WI38 (cell line): Measurements from ENCODE around the gene MEDAG.
"Not testable (repeated sequence)": the region's sequence is repeated elsewhere in the genome, so short reads cannot be mapped to it uniquely, and the experiment has no call there.

Experiments
- H3K4me3 ChIP-seq: 2 replicates; pipeline ENCODE4 v1.5.1; 2011; ENCODE audit warnings: low read depth, mild to moderate bottlenecking, control low read depth, low read length
- TF ChIP-seq, protein P1 (sequence below): IDR thresholded peaks from 2 replicates; pipeline ENCODE4 v1.5.1; 2012; ENCODE audit warnings: low read depth, mild to moderate bottlenecking, control low read depth, low read length

Gene MEDAG

DNA sequence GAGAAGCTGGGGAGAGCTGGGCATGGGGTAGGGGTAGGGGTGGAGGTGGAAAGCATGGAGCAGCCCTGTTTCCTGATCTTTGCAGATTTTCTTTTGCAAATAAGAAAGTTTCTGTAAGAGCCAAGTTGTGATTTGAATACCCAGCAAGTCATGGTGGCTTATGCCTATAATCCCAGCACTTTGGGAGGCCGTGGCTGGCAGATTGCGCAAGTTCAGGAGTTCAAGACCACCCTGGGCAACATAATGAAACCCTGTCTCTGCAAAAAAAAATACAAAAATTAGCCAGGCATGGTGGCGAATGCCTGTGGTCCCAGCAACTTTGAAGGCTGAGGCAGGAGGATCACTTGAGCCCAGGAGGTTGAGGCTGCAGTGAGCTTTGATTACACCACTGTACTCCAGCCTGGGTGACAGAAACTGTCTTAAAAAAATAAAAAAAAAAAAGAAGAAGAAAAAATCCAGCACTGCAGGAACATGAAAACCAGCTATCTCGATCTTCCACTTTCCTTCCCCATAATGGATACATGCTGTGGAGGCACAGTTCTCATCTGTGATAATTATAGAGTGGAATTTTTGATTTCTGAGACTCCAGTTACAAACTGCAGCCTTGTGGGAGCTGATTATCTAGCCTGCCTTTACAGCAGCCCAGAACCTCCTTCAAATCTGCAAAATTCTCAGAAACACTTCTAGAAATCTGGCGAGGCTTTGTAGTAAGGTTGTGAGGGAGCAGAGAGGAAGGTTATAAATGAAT, 14.3 kb downstream of the MEDAG start:
- TF ChIP-seq, protein P1, sequence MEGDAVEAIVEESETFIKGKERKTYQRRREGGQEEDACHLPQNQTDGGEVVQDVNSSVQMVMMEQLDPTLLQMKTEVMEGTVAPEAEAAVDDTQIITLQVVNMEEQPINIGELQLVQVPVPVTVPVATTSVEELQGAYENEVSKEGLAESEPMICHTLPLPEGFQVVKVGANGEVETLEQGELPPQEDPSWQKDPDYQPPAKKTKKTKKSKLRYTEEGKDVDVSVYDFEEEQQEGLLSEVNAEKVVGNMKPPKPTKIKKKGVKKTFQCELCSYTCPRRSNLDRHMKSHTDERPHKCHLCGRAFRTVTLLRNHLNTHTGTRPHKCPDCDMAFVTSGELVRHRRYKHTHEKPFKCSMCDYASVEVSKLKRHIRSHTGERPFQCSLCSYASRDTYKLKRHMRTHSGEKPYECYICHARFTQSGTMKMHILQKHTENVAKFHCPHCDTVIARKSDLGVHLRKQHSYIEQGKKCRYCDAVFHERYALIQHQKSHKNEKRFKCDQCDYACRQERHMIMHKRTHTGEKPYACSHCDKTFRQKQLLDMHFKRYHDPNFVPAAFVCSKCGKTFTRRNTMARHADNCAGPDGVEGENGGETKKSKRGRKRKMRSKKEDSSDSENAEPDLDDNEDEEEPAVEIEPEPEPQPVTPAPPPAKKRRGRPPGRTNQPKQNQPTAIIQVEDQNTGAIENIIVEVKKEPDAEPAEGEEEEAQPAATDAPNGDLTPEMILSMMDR = no peak
- H3K4me3 ChIP-seq = no peak overlapping the region

DNA sequence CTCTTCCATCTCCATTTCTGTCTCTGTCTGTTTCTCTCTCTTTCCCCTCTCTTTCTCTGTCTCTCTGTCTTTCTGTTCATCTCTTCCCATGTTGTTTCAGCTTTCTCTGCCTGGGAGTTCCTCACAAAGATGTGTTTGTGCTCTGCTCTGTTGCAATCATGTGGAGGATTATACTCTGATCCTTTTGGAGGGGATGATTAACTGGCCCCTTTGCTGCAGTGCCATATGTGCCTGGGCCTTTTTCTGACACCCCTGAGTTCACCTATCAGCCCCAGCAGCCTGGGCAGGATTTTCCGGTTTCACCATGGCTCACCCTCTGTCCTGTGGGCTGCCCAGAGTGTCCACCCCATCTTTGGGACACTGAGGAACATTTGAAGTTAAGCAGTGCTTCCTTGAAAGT, 17.3 kb downstream of the MEDAG start:
- H3K4me3 ChIP-seq = no peak overlapping the region
- TF ChIP-seq, protein P1 = no peak

DNA sequence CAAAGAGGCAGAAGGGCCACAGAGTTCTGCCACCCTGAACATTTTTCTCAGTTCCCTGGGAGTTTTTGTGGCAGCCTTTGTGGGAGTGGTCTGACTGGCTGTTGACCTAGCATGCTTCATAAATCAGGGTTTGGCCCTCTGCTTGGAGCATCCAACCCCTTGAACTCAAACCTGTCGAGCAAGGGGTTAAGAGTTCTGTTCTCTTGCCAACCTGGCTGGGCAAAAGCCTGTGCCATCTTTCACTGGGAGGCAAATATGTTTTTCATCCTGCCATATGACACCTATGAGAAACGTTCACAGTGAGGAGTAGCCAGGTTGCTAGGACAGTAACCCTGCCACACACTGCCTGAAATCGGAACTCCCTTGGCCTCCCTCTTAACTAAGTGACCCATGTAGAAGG, 18.6 kb downstream of the MEDAG start:
- H3K4me3 ChIP-seq = no peak overlapping the region
- TF ChIP-seq, protein P1 = no peak

DNA sequence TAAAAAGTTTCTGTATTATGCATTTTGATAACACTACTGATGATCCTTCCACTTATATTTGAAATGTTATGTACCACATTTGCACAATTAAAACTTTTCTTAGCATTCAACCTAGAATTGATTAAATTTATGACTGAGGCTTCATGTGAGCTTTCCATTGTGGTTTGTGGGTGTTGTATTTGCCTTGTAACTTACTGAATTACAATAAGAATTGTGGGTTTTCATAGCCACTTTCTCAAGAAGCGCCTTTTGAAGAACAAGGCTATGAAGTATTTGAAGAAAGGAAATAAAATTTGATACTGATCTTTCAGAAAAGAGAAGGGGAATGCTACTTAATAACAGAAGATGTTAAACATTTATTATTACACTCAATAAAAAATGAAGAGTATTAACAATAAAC, 19.4 kb downstream of the MEDAG start:
- TF ChIP-seq, protein P1 = no peak

DNA sequence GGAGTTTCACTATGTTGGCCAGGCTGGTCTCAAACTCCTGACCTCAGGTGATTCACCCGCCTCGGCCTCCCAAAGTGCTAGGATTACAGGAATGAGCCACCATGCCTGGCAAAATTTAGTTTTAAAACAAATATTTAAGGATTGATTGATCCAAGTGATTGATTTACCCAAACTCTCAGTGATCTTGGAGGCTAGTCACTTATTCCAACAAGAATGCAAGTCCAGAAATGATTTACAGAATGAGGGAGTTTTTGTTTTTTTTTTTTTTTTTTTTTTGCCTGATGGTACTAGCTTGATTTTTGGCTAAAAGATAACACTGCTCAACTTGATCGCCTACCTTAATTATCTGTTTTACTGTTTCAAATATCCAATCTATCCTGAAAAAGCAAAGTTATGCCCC, 20.7 kb downstream of the MEDAG start:
- TF ChIP-seq, protein P1 = no peak
- no peak overlapping the region for H3K4me3 ChIP-seq

More for the DNA sequence above, 19.4 kb downstream of the MEDAG start:
- no peak overlapping the region for H3K4me3 ChIP-seq

DNA sequence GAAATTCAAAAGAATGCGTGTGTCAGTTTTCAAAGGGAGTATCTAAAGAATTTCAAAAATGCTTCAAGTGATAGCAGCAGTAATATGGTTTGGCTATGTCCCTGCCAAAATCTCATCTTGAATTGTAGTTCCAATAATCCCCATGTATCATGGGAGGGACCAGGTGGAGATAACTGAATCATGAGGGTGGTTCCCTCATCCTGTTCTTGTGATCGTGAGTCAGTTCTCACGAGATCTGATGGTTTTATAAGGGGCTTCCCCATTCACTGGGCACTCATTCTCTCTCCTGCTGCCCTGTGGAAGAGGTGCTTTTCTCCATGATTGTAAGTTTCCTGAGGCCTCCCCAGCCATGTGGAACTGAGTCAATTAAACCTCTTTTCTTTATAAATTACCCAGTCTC, 21.1 kb downstream of the MEDAG start:
- H3K4me3 ChIP-seq = not testable (repeated sequence)

DNA sequence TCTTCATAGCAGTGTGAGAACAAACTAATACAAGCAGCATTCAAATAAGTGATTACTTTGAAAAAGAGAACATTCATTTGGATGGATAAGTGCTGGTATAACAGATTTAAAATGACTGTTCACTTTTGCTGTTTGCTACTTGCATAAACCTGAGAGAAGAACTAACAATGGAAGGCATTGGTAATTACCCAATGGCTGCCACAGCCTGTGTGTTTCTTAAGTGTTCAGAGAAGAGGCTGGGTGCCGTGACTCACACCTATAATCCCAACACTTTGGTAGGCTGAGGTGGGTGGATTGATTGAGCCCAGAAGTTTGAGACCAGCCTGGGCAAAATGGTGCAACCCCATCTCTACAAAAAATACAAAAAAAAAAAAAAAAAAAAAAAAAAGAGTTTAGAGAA, 21.5 kb downstream of the MEDAG start:
- TF ChIP-seq, protein P1 = no peak

DNA sequence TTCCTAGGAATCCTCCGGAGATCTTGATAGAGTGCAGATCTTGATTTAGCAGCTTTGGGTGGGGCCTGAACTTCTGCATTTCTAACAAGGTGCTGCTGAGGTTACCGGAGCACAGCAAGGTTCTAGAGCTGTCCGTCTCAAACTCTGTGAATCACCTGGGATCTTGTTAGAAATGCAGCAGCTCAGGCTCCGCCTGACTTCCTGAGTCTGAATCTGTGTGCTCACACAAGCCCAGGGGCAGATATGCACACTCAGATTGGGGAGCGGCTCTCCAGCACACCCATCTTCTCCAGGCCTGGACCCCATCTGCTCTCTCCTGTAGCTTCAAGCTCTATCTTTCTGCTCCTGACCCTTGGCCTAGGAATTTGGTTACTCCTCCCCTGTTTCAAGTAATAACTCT, 22.9 kb downstream of the MEDAG start:
- no peak overlapping the region for H3K4me3 ChIP-seq
- TF ChIP-seq, protein P1 = no peak

More for the DNA sequence above, 21.5 kb downstream of the MEDAG start:
- H3K4me3 ChIP-seq = no peak overlapping the region
